OCI-LY7 (cell line): ENCODE data around the gene UNC5A. TPM values are rescaled to one million over a fixed set of nuclear protein-coding genes. Genes with fewer than 3 reads are reported as not detected.

ENCODE experiments used
- BruUV-seq: library from RNA; stranded (reverse); fragments of 400-500 nt; replicated peaks from 2 replicates; lab custom pipeline; 2021; lab: Mats Ljungman, UMichigan
- CTCF ChIA-PET: fragments of 300-600 bp; sonication (Branson Sonifier 250); formaldehyde crosslinking; loops from one replicate; lab custom pipeline; 2022; ENCODE audit warnings: antibody characterized with exemption; ENCODE audit not compliant: unreplicated experiment; lab: Charles Lee
- POLR2A ChIA-PET: fragments of 300-600 bp; sonication (Branson Sonifier 250); formaldehyde crosslinking; loops from one replicate; lab custom pipeline; 2022; ENCODE audit warnings: antibody characterized with exemption; lab: Charles Lee
- DNase-seq: peaks from one replicate; pipeline ENCODE4 v3.0.0-alpha.2; 2015; ENCODE audit warnings: low spot score
- H2AFZ ChIP-seq: fragments of 200-600 bp; sonication (generic), shearing (Covaris generic); 2 replicates; pipeline ENCODE4 v1.6.1; 2014; ENCODE audit warnings: mild to moderate bottlenecking, antibody characterized with exemption, low read length, moderate library complexity
- H3K27ac ChIP-seq: fragments of 200-600 bp; sonication (generic); 2 replicates; pipeline ENCODE4 v1.5.1; 2014; ENCODE audit warnings: mixed run types, low read depth, mild to moderate bottlenecking, moderate library complexity, low read length, inconsistent platforms; ENCODE audit not compliant: poor library complexity, severe bottlenecking
- H3K36me3 ChIP-seq: fragments of 200-600 bp; sonication (generic); 2 replicates; pipeline ENCODE4 v1.6.1; 2014; ENCODE audit warnings: mild to moderate bottlenecking, antibody characterized with exemption, low read length, moderate library complexity, mixed read lengths; ENCODE audit not compliant: insufficient read depth
- H3K4me1 ChIP-seq: fragments of 200-600 bp; sonication (generic); 2 replicates; pipeline ENCODE4 v1.5.1; 2014; ENCODE audit warnings: mild to moderate bottlenecking, low read length; ENCODE audit not compliant: insufficient read depth, poor library complexity, severe bottlenecking
- H3K4me2 ChIP-seq: fragments of 200-600 bp; sonication (generic); 2 replicates; pipeline ENCODE4 v1.6.1; 2014; ENCODE audit warnings: mild to moderate bottlenecking, low read length
- H3K4me3 ChIP-seq: fragments of 200-600 bp; sonication (generic); 2 replicates; pipeline ENCODE4 v1.5.1; 2014; ENCODE audit warnings: mild to moderate bottlenecking, low read depth, low read length; ENCODE audit not compliant: poor library complexity, severe bottlenecking
- H3K79me2 ChIP-seq: fragments of 200-600 bp; sonication (generic); 2 replicates; pipeline ENCODE4 v1.6.1; 2016; ENCODE audit warnings: low read depth, mild to moderate bottlenecking, low read length, moderate library complexity, mixed read lengths; ENCODE audit not compliant: insufficient read depth
- H3K9me2 ChIP-seq: fragments of 200-600 bp; sonication (generic); 2 replicates; pipeline ENCODE4 v1.6.1; 2016; ENCODE audit warnings: mild to moderate bottlenecking, low read length, mixed read lengths; ENCODE audit not compliant: insufficient read depth
- H3K9me3 ChIP-seq: fragments of 200-600 bp; sonication (generic); 2 replicates; pipeline ENCODE4 v1.6.1; 2014; ENCODE audit warnings: mild to moderate bottlenecking, mixed run types, low read length, mixed read lengths
- H4K20me1 ChIP-seq: fragments of 200-600 bp; sonication (generic); 2 replicates; pipeline ENCODE4 v1.6.1; 2014; ENCODE audit warnings: mild to moderate bottlenecking, antibody characterized with exemption, low read length, moderate library complexity, mixed read lengths; ENCODE audit not compliant: insufficient read depth
- EZH2phosphoT487 ChIP-seq: fragments of 200-600 bp; sonication (generic); IDR thresholded peaks from 2 replicates; pipeline ENCODE4 v1.6.1; 2018; ENCODE audit warnings: low read depth, borderline replicate concordance, mild to moderate bottlenecking, mixed run types, antibody characterized with exemption, low read length, moderate library complexity, mixed read lengths
- intact Hi-C: fragments of 100-400 bp; cut with micrococcal nuclease; formaldehyde crosslinking; loops from one replicate; pipeline ENCODE4 v1.10.0; 2022; ENCODE audit not compliant: unreplicated experiment
- total RNA-seq, 2 experiments: library from RNA; depleted of rRNA in 1 of 2; stranded (reverse); fragments of >200 nt in 1 of 2; shearing (Covaris generic) in 1 of 2; gene quantifications; 2 replicates each; pipeline ENCODE4 v1.2.3, GENCODE V29; 2014 to 2022
- TF ChIP-seq, protein P1 (sequence below): fragments of 200-600 bp; sonication (generic); conservative IDR thresholded peaks from 2 replicates; pipeline ENCODE4 v1.5.1; 2014; ENCODE audit warnings: mild to moderate bottlenecking, antibody characterized with exemption, low read length, moderate library complexity, mixed read lengths

UNC5A gene
- total RNA-seq, 2 experiments from 2014 or later = not detected

DNA sequence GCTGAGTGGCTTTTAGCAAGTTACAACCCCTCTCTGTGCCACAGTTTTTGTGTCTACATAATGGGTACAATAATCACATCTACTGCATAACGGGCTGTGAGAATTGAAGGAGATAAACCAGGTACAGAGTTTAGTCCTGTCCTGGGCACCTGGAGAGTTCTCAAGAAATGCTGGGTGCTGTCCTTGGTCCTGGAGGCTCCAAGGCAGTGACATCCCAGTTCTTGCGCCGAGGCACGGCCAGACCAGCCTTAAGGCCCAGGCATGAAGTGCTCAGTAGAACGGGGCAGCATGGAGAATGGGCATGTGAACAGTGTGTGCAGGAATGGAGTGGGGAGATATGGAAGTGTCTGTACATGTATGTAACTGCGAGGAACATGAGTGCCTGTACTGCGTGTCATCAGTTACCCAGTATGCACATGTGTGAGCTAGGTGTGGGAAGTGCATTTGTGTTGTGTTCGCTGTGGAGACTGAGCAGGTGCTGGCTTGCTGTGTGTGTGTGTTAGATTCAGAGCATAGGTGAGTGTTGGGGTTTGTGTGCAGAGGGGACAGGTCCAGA lies 6.3 kb upstream of the UNC5A start:
- H3K27ac ChIP-seq = no peak overlapping the region
- no peaks in the 10 kb centered on the region for H3K79me2 ChIP-seq
- no peak overlapping the region for H3K4me2 ChIP-seq
- no peaks in the 10 kb centered on the region for H3K36me3 ChIP-seq
- H3K9me2 ChIP-seq = no peaks in the 10 kb centered on the region
- CTCF ChIA-PET = no interaction called here
- no peaks in the 10 kb centered on the region for H3K4me1 ChIP-seq
- no peaks in the 10 kb centered on the region for H4K20me1 ChIP-seq
- H3K4me3 ChIP-seq = no peak overlapping the region
- POLR2A ChIA-PET = no interaction called here
- H2AFZ ChIP-seq = no peak overlapping the region
- intact Hi-C loops = no loop called here
- no peaks in the 10 kb centered on the region for H3K9me3 ChIP-seq
- DNase-seq = peak; percentile 15
- no peak for TF ChIP-seq EZH2phosphoT487
- TF ChIP-seq, protein P1, sequence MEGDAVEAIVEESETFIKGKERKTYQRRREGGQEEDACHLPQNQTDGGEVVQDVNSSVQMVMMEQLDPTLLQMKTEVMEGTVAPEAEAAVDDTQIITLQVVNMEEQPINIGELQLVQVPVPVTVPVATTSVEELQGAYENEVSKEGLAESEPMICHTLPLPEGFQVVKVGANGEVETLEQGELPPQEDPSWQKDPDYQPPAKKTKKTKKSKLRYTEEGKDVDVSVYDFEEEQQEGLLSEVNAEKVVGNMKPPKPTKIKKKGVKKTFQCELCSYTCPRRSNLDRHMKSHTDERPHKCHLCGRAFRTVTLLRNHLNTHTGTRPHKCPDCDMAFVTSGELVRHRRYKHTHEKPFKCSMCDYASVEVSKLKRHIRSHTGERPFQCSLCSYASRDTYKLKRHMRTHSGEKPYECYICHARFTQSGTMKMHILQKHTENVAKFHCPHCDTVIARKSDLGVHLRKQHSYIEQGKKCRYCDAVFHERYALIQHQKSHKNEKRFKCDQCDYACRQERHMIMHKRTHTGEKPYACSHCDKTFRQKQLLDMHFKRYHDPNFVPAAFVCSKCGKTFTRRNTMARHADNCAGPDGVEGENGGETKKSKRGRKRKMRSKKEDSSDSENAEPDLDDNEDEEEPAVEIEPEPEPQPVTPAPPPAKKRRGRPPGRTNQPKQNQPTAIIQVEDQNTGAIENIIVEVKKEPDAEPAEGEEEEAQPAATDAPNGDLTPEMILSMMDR = no peak
- no TSS peak for BruUV-seq

DNA sequence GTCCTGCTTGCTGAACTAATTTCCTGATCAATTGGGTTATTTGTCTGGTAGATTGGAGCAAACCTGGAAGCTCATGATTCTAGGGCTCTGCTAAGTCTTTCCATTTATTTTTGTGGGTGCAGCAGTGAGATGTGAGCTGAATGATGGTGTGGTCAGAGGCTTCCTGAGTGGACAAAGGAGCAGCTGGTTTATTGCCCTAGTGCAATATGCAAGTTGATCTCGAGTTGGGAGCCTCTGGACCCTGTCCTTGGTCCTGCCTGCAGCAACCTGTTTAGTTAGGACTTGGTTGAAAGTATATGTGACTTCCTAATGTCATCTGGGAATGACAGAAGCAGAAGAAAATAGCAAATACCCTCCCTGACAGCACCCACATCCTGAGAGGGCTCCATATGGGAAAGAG lies 4.2 kb upstream of the UNC5A start:
- no peak overlapping the region for H2AFZ ChIP-seq
- ChIA-PET POLR2A (no interaction called here), CTCF (no interaction called here)
- H3K4me1 ChIP-seq = no peaks in the 10 kb centered on the region
- H3K9me2 ChIP-seq = no peaks in the 10 kb centered on the region
- no peak for DNase-seq
- no peak overlapping the region for H3K4me2 ChIP-seq
- no peaks in the 10 kb centered on the region for H3K79me2 ChIP-seq
- BruUV-seq = no TSS peak
- TF ChIP-seq, protein P1 = no peak
- no peak for TF ChIP-seq EZH2phosphoT487
- H3K36me3 ChIP-seq = no peaks in the 10 kb centered on the region
- H4K20me1 ChIP-seq = no peaks in the 10 kb centered on the region
- no peak overlapping the region for H3K4me3 ChIP-seq
- no peak overlapping the region for H3K27ac ChIP-seq
- no peaks in the 10 kb centered on the region for H3K9me3 ChIP-seq
- intact Hi-C loops = no loop called here

DNA sequence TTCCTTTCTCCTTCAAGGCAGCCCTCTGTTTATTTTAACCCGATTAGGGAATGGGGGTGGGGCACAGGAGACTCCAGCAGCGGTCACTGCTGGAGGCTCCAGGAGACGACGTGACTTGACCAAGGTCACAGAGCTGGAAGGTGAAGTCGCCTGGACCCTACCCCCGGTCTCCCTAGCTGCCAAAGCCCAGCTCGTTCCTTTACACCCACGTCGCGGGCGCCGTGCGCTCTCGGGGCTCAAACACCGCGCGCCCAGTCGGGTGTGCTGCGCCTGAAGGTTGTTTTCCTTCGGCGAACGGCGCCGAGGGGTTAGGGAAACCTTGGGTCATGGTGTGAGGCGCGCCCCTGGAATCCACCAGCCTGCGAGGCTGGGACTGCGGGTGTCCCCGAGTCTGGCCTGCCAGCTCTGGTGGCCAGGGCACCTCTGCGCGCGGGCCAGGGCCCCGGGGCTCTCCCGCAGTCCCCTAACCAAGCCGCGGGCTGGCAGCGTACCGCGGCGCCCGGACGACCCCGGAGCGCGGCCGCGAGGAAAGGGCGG lies 747 bp upstream of the UNC5A start:
- Histone ChIP-seq H3K9me3 (no peaks in the 10 kb centered on the region), H2AFZ (no peak overlapping the region), H3K4me3 (peak overlapping the region; percentile 60), H4K20me1 (no peaks in the 10 kb centered on the region), H3K36me3 (no peaks in the 10 kb centered on the region), H3K9me2 (no peaks in the 10 kb centered on the region), H3K4me1 (no peaks in the 10 kb centered on the region), H3K79me2 (no peaks in the 10 kb centered on the region), H3K27ac (no peak overlapping the region), H3K4me2 (peak overlapping the region; percentile 53)
- ChIA-PET CTCF (no interaction called here), POLR2A (no interaction called here)
- intact Hi-C loops = no loop called here
- TF ChIP-seq EZH2phosphoT487 = no peak
- TF ChIP-seq, protein P1 = no peak
- BruUV-seq = no TSS peak
- no peak for DNase-seq
